HG03135 (cell line): ENCODE measurements around the gene KMT2C.

ENCODE experiments used
- ATAC-seq: cut with Tn5 transposase; IDR thresholded peaks from one replicate; pipeline ENCODE4 v1.9.1; 2021; ENCODE audit warnings: mild to moderate bottlenecking, moderate library complexity; ENCODE audit not compliant: unreplicated experiment

The KMT2C gene

GRCh38 chr7:152149363-152149762 lies 286.4 kb downstream of the KMT2C start:
- ATAC-seq, result no peak

GRCh38 chr7:152148706-152149105 lies 287.1 kb downstream of the KMT2C start:
- no peak for ATAC-seq

- ATAC-seq, result no peak
These were observed 289.8 kb downstream of the KMT2C start for GRCh38 chr7:152145853-152146466.

- no peak for ATAC-seq
These were observed 291.1 kb downstream of the KMT2C start for GRCh38 chr7:152144557-152145245.

- no peak for ATAC-seq
These were observed 292.7 kb downstream of the KMT2C start for GRCh38 chr7:152142976-152143595.

- ATAC-seq, result no peak
These were observed 295.2 kb downstream of the KMT2C start for GRCh38 chr7:152140560-152140959.

- ATAC-seq, result no peak
These were observed 295.7 kb downstream of the KMT2C start for GRCh38 chr7:152140067-152140466.

GRCh38 chr7:152137476-152138025 lies 298.3 kb downstream of the KMT2C start:
- ATAC-seq, result no peak

- no peak for ATAC-seq
These were observed 299.1 kb downstream of the KMT2C start for GRCh38 chr7:152136686-152137085.

- ATAC-seq, result no peak
These were observed 302.0 kb downstream of the KMT2C start for GRCh38 chr7:152133804-152134203.

GRCh38 chr7:152132812-152133211 lies 303.0 kb downstream of the KMT2C start:
- ATAC-seq, result no peak

GRCh38 chr7:152131981-152132494 lies 303.8 kb downstream of the KMT2C start:
- no peak for ATAC-seq

- no peak for ATAC-seq
These were observed 304.9 kb downstream of the KMT2C start for GRCh38 chr7:152130658-152131590.

GRCh38 chr7:152129682-152130081 lies 306.1 kb downstream of the KMT2C start:
- ATAC-seq, result no peak

- no peak for ATAC-seq
These were observed 306.9 kb downstream of the KMT2C start for GRCh38 chr7:152128741-152129461.

- no peak for ATAC-seq
These were observed 307.6 kb downstream of the KMT2C start for GRCh38 chr7:152128252-152128651.

GRCh38 chr7:152127229-152127628 lies 308.6 kb downstream of the KMT2C start:
- ATAC-seq, result no peak

GRCh38 chr7:152126741-152127140 lies 309.1 kb downstream of the KMT2C start:
- no peak for ATAC-seq

- no peak for ATAC-seq
These were observed 313.3 kb downstream of the KMT2C start for GRCh38 chr7:152122540-152122939.

GRCh38 chr7:152121432-152121831 lies 314.4 kb downstream of the KMT2C start:
- ATAC-seq, result no peak
